Activated CD8-positive, alpha-beta memory T cell treated with anti-CD3 and anti-CD28 coated beads for 48 hours (primary cell): ENCODE results near the gene ZNF746.
A peak's percentile ranks its signal among the peaks of the same experiment; 100 is the strongest.
"Not testable (repeated sequence)": the region's sequence is repeated elsewhere in the genome, so short reads cannot be mapped to it uniquely, and the experiment has no call there.

Experiments
- DNase-seq, 3 experiments: peaks; one replicate each; pipeline ENCODE4 v3.0.0-alpha.2; 2020; ENCODE audit warnings: low read depth in 2 of 3, low spot score in 2 of 3

Gene ZNF746

DNA sequence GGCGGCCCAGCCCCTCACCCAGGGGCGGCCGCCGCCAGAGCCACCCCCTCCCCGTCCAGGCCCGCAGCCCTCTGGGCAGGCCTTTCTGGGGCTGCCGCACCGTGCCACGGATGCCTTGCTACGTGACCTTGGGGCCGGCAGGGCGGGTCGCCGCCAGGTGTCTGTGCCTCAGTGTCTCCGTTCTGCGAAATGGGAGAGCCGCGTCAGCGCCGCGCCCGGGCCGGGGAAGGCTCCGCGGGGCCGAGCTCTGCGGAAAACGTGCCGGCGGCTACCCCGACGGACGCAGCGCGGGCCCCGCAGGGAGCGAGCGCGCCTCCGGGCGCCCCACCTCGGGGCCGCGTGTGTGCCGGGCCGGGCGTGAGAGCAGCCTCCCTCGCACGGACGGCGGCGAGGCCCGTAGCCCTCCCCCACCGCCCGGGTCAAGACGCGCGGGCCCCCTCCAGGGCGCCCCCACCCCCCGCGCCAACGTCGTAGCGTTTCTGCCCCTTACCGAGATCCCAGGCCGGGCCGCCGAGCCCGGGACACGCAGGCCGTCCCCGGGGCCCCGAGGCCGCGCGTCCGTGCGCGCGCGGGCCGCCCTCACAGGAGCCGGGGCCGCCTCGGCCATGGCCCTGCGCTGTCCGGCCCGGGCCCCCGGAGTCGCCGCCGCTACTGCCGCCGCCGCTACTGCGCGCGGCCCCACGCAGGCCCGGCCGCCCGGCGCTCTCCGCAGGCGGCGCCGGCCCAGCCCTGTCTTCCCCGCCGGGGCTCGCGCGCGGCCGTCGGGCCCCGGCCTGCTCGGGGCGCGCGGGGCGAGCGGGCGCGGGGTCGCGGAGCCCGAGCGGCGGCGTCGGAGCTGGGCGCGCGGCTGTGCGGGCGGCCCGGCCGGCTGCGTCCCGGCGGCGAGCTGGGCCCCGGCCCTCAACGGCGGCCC lies 37.8 kb downstream of the ZNF746 start:
- peak in 1 of 3 experiments; percentile 6 for DNase-seq

DNA sequence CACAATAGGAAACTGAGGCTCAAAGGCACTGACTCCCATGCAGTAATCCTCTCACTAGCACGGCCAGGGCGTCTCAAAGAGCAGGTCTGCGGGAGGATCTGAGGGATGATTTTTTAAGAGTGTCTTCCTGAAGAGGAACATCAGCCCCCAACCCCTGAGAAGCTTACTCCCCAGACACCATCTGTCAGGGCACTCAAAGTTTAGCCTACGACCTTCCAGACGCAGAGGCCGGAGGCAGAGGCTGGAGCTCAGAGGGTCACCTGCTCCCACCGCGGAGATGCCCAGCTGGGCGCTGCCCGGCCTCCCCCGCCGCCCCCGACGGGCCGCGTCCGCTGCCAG lies 38.4 kb downstream of the ZNF746 start:
- no peak for DNase-seq

DNA sequence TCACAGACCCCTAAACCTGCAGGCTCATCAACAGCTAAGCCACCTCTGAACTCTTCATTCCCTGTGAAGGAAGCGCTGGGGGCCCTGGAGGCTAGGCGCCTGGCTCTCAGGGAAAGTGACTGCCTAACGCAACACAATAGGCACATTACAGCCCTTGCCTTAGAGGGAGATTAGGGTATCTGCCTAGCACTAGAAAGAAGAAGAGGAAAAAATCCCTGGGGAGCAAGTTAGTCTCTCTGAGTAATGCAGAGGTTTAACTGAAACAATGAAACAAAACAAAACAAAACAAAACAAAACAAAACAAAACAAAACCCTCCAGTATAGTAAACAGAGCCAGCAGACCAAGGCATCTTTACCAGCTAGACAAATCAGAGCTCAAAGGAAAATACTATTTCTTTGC lies 39.4 kb downstream of the ZNF746 start:
- DNase-seq = no peak

DNA sequence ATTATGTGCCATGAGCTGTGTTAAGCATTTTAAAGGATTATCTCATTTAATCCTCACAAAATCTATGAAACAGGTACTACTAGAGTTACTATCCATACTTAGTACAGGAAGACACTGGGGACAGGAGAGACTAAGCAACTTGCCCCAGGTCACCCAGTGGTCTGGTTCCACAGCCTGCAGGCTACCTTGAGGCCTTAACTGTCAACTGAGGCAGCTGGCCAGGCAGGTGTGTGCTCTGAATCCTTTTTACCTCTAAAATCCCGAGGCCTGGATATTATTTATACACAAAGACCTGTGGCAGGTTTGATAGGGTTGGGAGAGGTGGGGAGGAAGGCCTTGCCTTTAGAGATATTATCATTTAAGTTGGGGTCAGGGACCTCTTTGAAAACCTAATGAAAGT lies 39.8 kb downstream of the ZNF746 start:
- DNase-seq = no peak

DNA sequence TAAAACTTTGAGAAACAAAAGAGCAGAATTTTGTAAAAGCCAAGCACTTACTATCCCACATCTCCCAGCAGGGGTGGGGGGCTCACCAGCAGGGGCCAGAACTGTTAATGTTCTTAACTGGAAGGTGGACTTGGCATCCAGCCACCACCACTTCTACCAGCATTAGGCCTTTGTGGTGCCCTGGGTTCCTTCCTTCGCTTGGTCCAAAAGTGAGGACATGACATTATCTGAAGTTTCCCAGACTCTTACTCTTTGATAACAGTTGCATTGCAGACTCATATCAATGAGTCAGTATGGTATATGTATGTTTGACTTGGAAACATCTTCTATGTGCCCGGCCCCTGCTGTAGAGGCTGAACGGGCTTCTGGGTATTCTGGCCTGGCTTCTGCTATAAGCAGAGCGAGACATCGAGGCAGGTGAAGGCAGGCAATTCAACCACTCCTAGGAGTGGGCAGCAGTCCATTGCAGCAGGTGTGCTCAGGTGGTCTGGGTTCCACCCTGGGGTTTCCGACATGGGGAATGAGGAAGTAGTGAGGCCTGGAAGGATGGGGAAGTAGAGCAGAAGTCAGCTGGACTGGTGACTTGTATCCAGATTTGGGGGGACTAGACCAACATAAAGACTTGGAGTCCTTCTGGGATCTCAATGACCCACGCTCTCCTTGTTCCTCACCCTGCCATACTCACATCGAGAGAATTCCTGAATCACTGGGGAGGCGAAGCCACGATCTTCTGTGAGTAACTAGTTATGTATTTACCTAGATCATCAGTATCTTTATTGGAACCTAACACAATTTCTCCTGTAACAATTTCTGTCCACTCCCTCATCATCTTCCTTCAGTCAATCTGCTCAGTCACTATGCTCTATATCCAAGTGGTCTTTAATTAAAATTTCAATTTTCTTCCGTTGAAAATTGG lies 40.8 kb downstream of the ZNF746 start:
- DNase-seq = no peak

DNA sequence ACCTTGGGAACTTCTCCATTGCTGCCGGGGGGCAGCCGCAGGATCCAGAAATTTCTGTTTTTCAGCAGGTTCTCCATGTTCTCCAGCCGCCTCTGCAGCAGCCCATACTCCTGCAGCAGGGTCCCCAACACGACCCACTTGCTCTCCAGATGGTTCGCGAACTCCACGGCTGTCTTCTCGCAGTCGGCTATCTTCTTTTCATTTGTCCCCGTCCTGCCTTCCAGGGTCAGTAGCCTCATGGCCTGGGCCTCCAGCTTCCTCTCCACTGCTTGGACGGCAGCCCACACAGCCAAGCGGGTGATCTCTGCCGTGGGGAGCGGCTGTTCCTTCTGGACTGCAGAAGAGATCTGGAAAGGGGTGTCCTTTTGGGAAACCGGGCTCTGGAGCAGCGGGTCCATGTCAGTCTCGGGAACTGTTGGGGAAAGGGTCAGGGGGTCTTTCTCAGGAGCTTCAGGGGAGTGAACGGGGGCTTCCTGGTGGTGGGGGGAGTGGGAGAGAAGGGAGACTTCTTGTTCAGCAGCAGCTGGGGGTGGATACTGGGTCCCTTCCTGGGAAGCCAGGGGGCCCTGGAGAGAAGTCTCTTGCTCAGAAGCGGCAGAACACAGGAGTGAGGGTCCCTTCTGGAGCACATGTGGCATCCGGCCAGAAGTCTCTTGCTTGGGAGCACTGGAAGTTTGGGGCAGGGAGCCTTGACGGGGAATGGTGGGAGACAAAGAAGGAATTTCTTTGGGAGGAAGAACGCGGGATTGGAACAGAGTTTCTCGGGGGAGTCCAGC lies 42.2 kb downstream of the ZNF746 start:
- DNase-seq = no peak

DNA sequence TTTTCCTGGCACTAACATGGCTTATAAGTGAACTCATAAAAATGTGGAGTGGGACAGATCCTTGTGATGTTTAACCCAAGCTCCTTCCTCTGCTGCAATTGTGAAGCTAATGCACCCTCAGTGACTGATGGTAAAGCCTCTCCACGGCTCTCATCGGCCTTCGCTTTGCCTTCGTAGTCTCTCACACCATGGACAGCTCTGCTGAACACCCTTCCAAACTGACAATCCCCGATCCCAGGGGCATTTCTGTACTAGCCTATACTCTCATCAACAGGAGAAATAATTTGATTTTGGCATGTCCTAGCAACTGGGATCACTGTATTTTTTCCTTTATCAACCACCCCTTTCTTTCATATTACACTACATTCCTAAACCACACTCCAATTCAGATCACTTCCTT lies 42.9 kb downstream of the ZNF746 start:
- DNase-seq = no peak

DNA sequence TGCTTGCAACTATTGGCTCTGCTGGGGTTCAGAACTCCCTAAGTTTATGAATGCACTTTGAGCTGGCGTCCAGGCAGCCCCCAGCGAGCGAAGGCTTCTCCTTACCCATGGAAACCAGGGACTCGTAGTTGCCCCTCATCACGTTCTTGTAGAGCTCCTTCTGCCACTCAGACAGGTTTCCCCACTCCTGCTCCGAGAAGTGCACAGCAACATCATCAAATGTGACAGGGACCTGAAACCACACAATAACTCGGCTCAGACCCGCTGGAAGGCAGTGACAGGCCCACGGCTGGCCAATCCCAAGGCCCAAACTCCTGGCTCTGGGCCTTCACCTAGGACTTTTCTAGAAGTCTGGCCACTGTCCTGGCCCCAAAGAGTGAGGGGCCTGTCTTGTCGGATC lies 43.6 kb downstream of the ZNF746 start:
- DNase-seq = no peak

DNA sequence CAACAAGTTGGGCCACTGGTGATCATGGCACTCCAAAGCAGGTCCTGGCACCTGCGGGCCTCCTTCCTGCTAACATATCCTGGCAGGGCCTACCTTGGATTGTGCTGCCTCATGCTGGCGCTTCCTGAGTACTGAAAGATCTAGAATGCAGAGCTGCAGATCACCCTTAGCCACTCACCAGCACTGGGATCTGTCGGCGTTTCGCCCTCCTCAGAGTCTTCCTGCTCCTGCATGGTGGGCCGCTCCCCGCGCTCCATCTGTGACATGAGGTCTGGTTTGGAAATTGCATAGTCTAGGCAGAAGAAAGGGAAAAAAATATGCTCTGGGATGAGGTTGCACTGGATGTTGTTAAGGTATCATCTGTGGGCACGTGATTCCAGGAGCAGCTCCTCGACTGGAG lies 46.8 kb downstream of the ZNF746 start:
- no peak for DNase-seq

DNA sequence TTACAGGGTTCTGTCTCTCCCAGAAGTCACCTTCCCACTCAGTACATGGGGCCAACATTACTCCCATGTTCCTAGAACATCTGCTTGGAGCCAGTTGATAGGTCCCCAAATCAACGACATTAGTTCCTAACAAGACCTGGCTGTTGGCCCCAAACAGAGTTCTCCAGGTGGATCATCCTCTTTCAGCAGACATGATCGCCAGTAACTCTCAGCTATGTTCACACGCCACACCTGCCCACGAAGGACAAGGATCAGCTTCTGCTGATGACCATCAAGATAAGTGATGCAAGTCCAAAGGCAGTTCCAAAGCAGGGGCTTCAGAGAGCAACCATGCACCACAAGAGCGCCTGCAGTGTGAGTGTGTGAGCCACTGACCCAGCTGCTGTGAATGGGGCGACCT lies 47.7 kb downstream of the ZNF746 start:
- DNase-seq = no peak

DNA sequence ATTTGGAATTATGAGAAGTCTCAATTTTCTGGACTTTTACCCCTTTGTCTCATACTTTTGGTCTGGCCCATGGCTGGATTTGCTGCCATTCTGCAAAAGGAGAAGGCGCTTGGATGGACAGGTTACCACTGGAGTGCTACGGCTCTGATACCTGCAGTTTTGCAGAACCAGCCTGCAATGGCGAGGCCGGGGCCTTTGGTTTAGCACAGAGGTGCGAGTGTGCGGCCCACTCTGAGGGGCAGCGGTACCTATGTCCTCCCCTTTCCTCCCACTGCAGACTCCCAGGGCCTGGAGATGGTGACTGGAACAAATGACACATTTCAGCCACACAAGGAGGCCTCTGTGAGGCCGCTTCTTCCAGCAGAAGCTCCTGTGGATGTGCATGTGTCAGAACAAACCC lies 48.6 kb downstream of the ZNF746 start:
- DNase-seq = no peak

DNA sequence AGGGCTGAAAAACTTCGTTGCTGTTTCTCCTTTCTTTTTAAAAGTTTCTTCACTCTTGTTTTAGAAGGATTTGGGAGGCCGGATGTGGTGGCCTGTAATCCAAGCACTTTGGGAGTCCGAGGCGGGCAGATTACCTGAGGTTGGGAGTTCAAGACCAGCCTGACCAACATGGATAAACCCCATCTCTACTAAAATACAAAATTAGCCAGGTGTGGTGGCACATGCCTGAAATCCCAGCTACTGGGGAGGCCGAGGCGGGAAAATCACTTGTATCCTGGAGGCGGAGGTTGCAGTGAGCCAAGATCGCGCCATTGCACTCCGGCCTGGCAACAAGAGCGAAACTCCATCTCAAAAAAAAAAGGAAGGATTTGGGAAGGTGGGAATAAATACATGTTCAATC lies 51.6 kb downstream of the ZNF746 start:
- DNase-seq = not testable (repeated sequence)

DNA sequence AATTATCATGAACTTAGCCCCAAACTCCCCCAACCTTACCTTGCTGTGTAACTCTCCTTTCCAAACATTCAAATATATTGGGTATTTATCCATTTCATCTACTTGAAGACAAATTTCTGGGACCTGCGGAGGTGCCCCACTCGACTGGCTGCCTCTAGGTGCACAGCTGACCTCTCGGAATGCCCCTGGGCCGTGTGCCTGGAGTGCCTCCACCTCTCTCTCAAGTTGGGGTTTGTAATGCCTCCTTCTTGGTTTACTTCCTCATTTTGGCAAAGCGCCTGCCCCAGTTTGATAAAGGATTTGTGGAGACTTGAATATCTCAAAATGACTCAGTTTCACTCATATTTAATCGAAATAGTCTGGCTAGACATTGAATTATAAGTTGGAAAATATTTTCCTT lies 53.3 kb downstream of the ZNF746 start:
- no peak for DNase-seq

DNA sequence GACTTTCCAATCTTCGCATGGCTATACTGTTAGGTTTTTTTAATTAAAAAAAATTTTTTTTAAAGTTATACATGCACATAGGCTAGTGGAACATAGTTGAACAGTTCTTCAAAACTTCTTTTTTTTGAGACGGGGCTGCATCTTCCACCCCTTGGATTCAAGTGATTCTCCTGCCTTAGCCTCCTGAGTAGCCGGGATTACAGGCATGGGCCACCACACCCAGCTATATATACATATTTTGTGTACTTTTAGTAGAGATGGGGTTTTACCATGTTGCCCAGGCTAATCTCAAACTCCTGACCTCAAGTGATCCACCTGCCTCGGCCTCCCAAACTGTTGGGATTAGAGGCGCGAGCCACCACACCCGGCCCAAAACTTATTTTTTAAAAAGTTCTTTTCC lies 54.1 kb downstream of the ZNF746 start:
- no peak for DNase-seq

DNA sequence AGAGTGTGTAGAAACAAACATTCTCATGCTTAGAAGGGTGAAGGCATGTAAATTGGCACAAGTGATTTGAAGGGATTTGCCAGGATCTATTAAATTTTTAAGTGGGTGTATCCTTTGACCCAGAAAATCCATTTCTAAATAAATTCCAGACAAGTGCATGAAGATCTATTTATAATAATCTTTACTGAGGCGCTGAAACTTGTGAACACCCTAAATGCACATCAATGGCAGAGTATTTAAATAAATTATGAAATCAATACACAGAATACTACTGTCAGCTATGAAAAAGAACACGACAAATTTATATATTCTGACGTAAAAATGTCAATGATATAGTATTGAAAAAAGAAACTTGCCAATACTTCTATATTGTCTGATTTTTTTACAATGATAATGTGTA lies 54.7 kb downstream of the ZNF746 start:
- no peak for DNase-seq

DNA sequence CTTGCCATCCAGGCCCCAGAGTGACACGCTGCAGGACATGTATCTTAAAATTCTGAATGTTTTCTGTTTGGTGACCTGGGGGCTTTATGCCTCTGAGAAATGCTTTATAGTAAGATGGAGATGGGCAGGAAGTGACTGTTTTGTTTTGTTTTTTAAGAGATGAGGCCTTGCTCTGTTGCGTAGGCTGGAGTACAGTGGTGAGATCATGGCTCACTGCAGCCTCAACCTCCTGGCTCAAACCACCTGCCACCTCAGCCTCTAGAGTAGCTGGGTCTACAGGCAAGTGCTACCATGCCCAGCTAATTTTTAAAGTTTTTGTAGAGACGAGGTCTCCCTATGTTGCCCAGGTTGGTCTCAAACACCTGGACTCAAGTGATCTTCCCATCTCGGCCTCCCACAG lies 57.4 kb downstream of the ZNF746 start:
- DNase-seq = no peak

DNA sequence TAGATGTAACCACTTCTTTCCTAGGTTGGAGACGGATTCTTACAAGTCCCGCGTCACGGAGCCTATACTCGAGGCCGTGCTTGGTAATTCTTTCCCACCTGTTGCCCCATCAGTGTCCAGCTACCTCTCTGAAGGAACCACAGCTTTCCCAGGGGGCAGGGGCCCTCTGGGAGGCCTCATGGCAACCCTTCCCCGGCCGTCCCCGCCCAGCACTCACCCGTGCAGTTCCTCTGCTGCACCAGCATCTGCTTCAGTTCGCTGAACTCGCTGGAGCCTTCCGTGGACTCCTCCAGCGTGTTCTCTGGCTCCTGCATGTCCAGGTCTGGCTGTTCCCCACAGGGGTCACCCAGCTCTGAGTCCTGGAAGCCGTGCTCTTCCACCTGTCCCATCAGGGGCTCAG lies 61.3 kb downstream of the ZNF746 start:
- no peak for DNase-seq

DNA sequence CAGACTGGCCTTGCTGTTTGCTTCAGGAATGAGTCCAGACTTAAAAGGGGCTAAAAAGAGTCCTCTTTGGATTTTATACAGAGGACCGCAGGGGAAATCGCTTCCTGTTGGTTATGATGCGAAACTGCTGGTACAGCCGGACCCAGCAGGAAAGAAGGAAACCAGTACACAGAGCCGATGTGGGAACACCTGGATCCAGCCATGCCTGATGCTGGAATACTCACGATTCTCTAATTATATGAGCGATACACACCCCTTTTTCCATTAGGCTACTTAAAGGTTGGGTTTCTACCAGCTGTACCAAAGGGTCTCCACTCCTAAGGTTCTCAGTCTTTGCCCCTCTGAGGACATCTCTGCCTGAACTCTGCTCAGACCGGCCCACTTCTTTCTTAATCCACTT lies 64.5 kb downstream of the ZNF746 start:
- no peak for DNase-seq

DNA sequence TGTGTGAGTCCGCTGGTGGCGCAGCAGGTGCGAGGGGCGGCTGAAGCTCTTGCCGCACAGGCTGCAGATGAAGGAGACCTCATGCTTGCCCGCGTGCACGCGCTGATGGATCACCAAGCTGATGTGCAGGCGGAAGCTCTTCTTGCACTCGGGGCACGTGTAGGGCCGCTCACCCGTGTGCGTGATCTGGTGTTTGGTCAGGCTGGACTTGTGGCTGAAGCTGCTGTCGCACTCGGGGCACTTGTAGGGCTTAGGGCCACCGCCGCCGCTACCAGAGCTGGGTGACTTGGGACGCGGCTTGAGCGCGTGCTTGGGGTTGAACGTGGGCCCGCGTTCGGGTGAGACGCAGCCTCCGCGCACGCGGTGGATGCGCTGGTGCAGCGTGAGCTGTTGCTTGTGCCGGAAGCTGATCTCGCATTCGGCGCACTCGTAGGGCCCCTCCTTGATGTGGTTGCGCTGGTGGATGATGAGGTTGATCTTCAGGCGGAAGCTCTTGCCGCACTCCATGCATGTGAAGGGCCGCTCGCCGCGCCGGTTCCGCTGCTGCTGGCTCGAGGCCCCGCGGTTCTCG lies 65.4 kb downstream of the ZNF746 start:
- DNase-seq = no peak

DNA sequence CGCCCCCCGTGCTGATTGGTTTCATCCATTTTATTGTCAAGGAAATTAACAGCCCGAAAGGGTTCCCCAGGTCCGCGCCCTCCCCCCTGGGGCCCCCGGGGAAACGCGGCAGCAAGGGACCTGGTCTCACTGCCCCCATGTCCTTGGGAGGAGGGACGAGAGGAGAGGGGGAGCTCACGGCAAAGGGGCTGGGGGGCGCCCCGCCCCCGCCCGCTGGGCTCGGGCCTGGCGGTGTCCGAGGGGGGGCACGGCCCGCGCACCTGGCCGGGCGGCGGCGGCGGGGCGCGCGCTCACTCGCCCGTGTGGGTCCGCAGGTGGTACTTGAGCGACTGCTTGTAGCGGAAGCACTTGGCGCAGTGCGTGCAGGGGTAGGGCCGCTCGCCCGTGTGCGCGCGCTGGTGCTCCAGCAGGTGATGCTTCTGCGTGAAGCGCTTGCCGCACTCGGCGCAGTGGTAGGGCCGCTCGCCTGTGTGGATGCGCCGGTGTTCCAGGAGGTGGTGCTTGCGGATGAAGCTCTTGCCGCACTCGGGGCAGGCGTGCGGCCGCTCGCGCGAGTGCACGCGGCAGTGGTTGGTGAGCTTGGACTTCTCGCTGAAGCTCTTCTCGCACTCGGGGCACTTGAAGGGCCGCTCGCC lies 66.0 kb downstream of the ZNF746 start:
- DNase-seq = no peak

DNA sequence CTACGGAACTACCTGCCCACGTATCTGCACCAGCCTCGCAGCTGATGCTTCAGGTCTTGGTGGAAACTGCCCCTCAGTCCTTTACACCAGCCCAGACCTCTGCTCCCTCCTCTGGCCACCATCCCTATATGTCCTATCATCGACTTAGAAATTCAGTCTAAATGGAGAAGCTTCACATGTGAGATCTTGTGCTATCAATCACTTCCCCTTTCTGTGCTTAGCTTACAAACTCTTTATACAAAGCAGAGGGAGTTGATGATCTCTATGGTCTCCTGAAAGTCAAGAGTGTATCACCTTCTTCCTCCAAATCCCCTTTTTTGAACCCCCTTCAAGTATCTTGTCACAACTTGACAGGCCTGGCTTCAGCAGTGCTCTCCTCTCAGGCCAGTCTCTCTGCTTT lies 67.4 kb downstream of the ZNF746 start:
- DNase-seq = no peak
